ENCODE measurements around the gene RNF17. TPM values are rescaled to one million over a fixed set of nuclear protein-coding genes. Genes with fewer than 3 reads are reported as not detected.

Gene RNF17
- total RNA-seq, 1 donor from 2014 or later, result not detected

GRCh38 chr13:24858953-24859352, 95.0 kb downstream of the RNF17 start:
- ATAC-seq, result no peak

- ATAC-seq, result no peak
Measured at GRCh38 chr13:24860770-24861169, 96.8 kb downstream of the RNF17 start.

- ATAC-seq, result no peak
Measured at GRCh38 chr13:24861617-24862362, 97.8 kb downstream of the RNF17 start.

GRCh38 chr13:24863748-24864540, 100.0 kb downstream of the RNF17 start:
- ATAC-seq, result no peak

- no peak for ATAC-seq
Measured at GRCh38 chr13:24864579-24864978, 100.6 kb downstream of the RNF17 start.

- no peak for ATAC-seq
Measured at GRCh38 chr13:24865163-24865953, 101.4 kb downstream of the RNF17 start.

- ATAC-seq, result no peak
Measured at GRCh38 chr13:24866488-24866887, 102.5 kb downstream of the RNF17 start.

- no peak for ATAC-seq
Measured at GRCh38 chr13:24868874-24869273, 104.9 kb downstream of the RNF17 start.

- no peak for ATAC-seq
Measured at GRCh38 chr13:24870380-24870760, 106.4 kb downstream of the RNF17 start.

- no peak for ATAC-seq
Measured at GRCh38 chr13:24875566-24875965, 111.6 kb downstream of the RNF17 start.

GRCh38 chr13:24877531-24877930, 113.6 kb downstream of the RNF17 start:
- ATAC-seq, result no peak

- ATAC-seq, result no peak
Measured at GRCh38 chr13:24878340-24878739, 114.4 kb downstream of the RNF17 start.

GRCh38 chr13:24882665-24883064, 118.7 kb downstream of the RNF17 start:
- no peak for ATAC-seq

- ATAC-seq, result no peak
Measured at GRCh38 chr13:24887759-24888158, 123.8 kb downstream of the RNF17 start.

- ATAC-seq, result no peak
Measured at GRCh38 chr13:24888291-24888931, 124.4 kb downstream of the RNF17 start.

- ATAC-seq, result no peak
Measured at GRCh38 chr13:24890256-24890655, 126.3 kb downstream of the RNF17 start.

GRCh38 chr13:24891476-24892108, 127.6 kb downstream of the RNF17 start:
- no peak for ATAC-seq

GRCh38 chr13:24892829-24893228, 128.9 kb downstream of the RNF17 start:
- ATAC-seq, result no peak

- ATAC-seq, result no peak
Measured at GRCh38 chr13:24893863-24894262, 129.9 kb downstream of the RNF17 start.

- ATAC-seq, result no peak
Measured at GRCh38 chr13:24894277-24894971, 130.5 kb downstream of the RNF17 start.

GRCh38 chr13:24894972-24895300, 131.0 kb downstream of the RNF17 start:
- ATAC-seq, result no peak

- ATAC-seq, result no peak
Measured at GRCh38 chr13:24896061-24896460, 132.1 kb downstream of the RNF17 start.

Measured in esophagus mucosa (tissue), 1 donor.